HG03439 (cell line): ENCODE results near the gene ERCC3.
"Not testable (repeated sequence)": the region's sequence is repeated elsewhere in the genome, so short reads cannot be mapped to it uniquely, and the experiment has no call there.

Experiments used
- ATAC-seq: cut with Tn5 transposase; IDR thresholded peaks from one replicate; pipeline ENCODE4 v1.9.1; 2021; ENCODE audit warnings: mild to moderate bottlenecking, moderate library complexity; ENCODE audit not compliant: unreplicated experiment

Gene ERCC3

DNA sequence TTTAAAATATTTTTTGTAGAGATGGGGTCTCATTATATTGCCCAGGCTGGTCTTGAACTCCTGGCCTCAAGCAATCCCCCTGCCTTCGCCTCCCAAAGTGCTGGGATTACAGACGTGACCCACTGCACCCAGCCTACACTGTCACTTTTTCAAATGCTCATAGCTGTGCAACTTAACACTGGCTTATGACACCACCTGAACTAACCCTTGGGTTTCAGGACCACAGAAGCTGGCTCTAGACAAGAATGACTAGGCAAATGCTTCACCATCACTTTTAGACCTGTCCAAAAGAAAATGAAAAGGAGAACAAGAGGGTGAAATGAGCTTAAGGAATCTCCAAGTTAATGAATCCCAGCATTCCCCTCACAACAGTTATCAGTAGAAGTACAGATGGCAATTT is 13.3 kb downstream of the ERCC3 start:
- ATAC-seq, result no peak

DNA sequence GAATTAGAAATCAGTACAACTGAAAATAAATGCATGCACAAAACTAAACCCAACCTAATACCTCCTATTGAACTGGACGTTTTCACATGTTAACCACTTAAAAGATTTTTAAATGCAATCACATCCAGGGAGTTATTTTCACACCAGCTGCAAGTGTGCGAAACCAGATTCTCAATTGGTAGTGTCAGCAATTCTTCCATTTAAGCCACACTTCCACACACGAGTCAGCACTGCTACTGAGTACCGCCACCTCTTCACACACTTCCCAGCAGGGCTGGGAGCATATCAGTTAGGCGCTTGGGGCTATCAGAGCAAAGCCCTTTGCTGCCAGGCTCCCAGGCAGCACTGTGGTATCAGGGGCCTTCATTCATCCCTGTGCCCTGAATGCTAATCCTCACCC is 14.2 kb downstream of the ERCC3 start:
- ATAC-seq, result no peak

DNA sequence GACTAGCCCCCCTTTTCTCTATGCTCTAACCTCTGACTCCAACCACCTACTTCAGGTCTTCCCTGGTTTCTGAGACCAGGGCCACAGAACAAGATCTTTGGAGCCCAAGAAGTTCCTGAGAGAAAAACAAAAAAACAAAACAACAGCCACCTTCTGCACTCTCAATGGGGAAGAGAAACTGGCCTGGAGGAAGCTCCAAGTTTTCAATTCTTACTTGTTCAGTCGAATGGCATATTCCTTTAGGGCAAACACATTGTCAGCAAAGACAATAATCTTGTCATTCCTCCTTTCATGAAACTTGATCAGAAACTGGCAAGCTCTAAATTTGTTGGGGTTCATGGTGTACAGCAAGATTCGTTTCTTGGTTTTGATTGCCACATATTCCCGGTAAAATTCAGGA is 15.0 kb downstream of the ERCC3 start:
- ATAC-seq, result no peak

DNA sequence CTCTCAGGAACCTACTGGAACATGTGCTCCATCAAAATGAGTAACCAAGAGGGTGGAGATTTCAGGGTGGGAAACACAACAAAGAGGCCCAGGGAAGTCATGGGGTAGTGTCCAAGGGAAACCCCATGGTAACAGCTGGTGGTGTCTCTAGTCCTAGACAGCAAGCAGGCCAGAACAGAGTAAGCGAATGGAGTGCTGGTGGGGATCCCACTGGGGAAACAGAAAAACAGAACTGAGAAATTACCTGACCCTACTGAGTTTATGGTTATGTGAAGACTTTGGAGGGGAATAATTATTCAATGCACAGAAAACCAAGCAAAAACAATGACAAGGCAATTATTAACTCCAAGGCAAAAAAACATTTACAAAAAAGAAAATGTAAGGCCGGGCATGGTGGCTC is 16.9 kb downstream of the ERCC3 start:
- ATAC-seq, result no peak

DNA sequence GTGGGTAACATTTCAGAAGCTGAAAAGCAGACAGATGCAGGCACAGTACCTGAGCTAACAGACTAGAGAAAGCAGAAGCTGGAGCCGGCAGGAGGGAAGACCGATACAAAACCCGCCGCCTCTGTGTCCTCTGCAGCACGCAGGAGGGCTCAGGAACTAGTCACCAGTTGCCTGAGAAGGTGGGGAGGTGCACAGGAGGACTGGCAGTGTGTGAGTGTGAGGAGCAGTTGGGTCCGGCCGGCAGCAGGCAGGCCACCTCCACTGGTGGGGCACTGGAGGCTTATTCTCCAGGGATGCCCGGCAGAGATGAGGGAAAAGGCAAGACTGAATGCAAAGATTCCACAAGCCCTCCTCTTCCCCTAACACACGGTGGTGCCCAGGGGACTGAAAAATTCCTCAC is 18.2 kb downstream of the ERCC3 start:
- ATAC-seq, result no peak

DNA sequence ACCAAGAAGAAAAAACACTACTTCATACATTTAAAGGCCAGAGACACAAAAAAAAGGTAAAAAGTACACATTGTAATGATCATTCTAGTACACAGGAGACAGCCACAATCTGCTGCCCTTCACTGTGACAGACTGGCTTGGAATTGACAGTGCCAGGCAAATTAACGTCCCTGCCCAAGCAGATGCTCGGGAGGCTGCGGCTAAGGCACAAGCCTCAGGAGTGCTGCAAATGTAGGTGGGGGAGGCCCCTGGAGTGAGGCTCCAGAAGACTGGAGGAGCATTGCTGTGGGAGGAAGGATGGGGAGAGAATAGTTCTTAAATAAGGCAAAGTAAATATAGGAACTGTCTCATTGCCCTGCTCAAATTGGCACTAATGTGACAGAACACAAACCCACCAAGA is 18.6 kb downstream of the ERCC3 start:
- no peak for ATAC-seq

DNA sequence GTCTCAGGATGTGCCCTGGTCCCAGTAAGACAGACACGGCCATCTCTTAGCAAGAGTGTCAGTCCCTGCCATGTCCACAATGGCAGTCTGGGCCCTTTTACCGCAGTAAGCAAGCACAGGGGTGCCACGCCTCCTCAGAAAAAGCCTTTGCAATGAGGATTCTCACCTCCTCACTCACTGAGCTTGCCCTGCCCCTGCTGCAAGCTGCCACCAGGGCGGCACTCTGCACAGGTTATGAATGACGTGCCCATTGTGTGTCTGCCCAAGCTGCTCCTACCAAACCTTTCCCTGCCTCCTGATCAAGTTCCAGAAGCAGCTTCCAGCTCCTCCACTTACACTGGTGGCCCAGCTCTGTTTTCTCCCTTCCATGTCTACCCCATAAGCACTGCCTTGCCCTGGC is 23.3 kb downstream of the ERCC3 start:
- no peak for ATAC-seq

DNA sequence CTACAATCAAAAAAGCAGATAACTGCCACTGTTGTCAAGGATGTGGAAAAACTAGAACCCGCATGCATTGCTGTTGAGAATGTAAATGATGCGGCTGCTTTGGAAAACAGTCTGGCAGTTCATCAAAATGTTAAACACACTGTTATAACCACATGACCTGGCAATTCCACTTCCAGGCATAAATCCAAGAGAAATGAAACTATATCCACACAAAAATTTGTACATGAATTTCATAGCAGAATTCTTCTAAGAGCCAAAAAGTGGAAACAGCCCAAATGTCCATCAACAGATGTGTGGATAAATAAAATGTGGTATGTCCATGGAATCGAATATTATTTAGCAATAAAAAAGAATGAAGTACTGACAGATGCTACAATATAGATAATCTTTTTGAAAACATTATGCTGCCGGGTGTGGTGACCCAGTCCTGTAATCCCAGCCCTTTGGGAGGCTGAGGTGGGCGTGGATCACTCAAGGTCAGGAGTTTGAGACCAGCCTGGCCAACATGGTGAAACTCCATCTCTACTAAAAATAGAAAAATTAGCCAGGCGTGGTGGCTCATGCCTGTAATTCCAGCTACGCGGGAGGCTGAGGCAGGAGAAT is 32.0 kb downstream of the ERCC3 start:
- no peak for ATAC-seq

DNA sequence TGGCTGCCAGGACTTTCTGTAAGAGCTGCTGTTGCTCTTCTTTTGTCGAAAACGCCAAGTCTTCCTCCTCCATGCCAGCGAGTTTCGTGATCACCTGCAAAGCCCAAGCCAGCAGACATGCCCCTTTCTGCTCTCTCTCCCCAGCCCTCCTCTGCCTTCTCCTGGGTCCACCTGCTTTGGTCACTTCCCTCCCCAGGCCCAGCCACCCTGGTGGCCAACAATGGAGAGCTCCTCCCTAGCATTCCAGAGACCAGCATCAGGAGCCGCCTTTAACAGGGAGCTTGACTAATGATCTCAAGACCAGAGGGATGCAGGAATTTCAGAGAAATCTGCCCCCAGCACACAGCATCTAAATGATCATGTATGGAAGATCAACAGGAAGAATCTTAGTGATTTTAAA is 34.6 kb downstream of the ERCC3 start:
- no peak for ATAC-seq

DNA sequence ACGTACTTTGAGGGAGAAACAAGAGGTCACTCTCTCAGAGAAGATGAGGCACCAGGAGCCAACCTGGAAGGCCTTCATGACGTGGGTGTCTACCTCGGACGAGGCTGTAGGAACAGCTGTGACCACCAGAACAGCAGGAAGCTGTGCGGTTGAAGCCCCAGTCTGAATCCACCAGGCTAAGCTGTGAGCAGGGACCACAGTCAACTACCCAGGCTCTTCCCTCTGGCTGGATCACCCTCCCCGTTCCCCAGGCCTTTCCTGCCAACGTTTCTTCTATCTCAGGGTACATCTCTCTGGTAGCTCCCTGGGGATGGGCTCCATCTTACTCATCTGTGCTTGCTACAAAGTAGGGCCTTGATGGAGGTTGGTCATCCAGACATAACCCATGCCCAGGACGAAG is 37.1 kb downstream of the ERCC3 start:
- ATAC-seq, result no peak

DNA sequence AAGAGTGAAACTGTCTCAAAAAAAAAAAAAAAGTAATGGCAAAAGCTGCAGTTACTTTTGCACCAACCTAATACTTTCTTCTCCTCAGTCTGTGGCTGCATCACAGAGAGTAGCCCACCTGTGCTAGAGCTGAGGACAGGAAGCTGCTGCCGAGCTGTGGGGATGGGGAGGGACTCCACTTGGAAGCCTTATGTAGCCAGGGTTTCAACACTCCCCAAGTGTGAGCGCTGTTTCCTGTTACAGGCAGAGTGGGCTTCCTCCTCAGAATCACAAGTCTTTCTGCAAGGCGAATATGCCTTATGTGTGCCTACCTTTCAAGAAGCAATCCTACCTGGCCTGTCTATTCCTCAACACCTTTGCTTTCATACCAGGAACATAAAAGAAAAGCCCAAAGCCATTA is 37.6 kb downstream of the ERCC3 start:
- no peak for ATAC-seq

DNA sequence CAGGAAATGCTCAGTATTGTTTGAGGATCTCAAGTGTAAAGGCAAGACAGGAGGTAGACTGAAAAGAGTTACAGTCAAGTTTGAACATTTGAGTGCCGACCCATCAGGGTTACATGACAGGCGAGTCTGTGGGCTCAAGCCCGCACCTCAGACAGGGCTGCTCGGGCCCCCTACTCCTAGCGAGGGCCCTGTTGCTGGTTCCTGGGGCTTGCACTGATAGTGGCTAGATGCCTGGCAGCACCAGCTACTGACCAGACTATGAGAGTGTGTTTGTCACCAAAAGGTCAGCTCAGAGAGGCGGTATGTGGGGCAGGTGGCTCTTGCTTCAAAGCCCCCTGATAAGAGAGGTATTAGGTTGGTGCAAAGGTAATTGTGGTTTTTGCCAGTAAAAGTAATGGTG is 38.2 kb downstream of the ERCC3 start:
- ATAC-seq, result no peak

DNA sequence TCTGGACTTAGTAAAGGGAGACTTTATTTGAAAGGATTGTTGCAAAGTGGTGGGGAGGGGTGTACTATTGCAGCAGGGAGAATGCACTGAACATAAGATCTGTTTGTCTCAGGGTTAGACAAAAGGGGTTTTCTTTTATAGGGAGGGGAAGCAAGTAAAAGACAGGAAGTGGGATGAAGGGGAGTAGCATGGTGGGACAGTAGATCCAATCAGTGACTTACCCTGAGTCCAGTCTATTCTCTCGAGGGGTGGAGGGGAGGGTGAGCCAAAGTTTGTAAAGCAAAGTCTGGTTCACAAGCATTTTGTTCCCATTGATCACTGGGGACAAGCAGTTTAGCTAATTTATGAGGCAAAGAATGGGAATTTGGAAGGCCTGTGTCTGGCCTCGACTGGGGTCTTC is 38.8 kb downstream of the ERCC3 start:
- ATAC-seq, result no peak

DNA sequence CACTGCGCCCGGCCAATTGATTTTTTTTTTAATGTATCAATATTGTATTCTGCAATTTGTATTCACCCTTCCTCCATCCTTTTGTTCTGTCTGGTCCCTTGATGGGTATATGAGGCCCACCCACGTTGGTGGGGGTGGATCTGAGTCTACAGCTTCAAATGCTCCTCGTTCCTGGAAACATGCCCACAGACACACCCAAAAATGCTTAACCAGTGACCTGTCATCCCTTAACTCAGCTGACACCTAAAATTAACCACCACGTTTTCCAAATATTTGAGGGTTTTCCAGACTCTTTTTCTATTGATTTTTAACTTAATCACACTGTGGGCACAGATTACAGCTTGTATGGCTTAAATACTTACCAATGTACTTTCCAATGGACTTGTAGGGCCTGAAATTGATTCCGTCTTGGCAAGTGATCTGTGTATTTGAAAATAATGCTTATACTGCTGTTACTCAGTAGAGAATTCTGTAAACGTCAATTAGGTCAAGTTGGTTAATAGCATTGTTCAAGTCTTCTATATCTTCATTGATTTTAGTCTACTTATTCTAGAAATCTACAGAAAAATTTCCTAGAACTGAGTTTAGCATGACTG is 39.5 kb downstream of the ERCC3 start:
- no peak for ATAC-seq

DNA sequence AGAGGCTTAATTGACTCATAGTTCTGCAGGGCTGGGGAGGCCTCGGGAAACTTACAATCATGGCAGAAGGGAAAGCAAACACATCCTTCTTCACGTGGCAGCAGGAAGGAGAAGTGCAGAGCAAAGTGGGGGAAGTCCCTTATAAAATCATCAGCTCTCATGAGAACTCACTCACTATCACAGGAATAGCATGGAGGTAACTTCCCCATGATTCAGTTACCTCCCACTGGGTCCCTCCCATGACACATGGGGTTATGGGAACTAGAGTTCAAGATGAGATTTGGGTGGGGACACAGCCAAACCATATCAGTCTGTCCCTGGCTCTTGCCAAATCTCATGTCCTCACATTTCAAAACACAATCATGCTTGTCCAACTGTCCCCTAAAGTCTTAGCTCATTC is 52.8 kb downstream of the ERCC3 start:
- not testable (repeated sequence) for ATAC-seq

DNA sequence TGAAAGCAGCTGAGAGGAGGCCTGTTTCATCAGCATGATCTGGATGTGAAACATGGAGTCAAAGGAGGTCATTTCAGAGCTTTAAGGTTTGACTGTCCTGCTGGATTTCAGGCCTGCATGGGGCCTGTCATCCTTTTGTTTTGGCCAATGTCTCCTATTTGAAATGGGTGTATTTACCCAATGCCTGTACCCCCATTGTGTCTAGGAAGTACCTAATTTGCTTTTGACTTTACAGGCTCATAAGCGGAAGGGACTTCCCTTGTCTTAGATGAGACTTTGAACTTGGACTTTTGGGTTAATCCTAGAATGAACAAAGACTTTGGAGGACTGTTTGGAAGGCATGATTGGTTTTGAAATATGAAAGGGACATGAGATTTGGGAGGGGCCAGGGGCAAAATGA is 54.5 kb downstream of the ERCC3 start:
- ATAC-seq, result no peak

DNA sequence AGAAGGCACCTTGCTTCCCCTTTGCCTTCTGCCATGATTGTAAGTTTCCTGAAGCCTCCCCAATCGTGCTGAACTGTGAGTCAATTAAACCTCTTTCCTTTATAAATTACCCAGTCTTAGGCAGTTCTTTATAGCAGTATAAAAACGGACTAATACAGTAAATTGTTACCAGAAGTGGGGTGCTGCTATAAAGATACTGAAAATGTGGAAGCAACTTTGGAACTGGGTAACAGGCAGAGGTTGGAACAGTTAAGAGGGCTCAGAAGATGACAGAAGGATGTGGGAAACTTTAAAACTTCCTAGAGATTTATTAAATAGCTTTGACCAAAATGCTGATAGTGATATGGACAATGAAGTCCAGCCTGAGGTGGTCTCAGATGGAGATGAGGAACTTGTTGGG is 56.2 kb downstream of the ERCC3 start:
- ATAC-seq, result not testable (repeated sequence)

DNA sequence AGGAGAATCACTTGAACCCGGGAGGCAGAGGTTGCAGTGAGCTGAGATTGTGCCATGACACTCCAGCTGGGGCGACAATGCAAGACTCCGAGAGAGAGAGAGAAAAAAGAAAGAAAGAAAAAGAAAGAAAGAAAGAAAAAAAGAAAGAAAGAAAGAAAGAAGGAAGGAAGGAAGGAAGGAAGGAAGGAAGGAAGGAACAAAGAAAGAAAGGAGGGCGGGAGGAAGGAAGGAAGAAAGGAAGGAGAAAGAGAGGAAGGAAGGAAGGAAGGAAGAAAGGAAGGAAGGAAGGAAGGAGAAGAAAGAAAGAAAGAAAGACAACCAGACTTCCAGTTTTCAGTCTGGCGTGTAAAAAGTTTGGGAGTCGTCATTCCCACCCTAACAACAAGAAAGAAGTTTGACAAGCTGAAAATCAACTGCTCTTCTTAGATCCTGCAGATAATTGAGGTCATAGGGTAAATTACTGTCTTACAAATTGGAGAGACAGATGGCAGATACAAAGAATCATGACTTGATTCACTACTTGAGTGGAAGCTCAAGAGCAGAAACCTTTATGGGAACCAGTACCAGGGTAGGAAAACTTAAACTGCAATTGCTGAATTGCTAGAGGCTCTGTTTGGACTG is 58.8 kb downstream of the ERCC3 start:
- ATAC-seq, result no peak

DNA sequence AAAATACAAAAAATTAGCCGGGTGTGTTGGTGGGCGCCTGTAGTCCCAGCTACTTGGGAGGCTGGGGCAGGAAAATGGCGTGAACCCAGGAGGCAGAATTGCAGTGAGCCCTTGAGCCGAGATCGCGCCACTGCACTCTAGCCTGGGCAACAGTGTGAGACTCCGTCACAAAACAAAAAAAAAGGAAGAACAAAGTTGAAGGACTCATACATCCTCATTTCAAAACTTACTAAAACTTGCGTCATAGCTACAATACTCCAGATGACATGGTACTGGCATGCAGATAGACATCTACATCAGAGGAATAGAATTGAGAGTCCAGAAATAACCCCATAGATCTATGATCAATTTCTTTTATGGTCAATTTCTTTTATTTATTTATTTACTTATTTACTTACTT is 60.2 kb downstream of the ERCC3 start:
- ATAC-seq, result no peak

DNA sequence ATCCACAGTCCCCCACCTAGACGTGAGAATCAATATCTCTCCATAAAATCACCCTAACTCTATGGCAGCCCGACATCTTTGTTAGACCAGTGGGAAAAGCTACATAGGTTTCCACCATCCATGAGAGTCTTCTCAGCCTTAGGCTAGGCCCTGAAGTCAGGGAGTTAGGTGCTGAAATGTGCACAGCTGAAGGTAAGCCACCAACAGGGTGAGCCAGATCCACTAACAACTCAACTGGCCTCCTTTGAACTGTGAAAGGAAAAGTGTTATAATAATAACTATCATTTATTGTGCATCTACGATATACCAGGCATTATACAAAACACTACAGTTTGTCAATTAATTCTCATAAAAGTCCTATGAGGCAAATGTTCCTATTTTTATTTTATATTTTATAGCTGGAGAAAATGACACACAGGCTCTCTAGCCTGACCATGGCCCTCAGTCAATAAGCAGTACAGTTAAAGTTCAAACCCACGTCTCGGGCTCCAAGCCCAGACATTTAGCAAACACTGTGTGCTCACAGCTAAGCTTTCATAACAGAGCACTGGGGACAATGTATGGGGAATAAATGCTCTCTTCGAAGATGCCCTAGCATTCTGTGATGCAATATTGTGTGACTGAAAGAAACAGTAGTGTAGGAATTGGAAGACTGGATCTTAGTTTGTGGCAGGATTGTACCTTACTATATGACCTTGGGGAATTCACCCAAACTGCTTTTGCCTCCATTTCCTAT is 62.6 kb downstream of the ERCC3 start:
- no peak for ATAC-seq

DNA sequence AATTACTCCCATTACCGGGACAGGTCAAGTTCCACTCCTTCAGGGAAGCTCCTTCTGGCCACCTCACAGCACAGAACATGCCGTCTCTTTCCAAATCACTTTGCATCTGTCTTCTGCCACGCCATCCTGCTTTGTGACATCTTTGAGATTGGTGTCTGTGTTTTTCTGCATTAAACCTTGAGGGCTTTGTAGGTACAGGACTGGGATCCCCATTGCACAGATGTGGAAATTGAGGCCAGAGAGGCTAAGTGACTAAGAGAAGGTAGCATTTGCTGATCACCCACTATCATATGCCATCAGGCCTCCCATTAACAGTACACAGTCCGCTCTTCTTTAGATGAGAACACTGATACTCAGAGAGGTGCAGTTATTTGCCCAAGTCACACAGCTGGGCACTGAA is 64.4 kb downstream of the ERCC3 start:
- ATAC-seq, result no peak

DNA sequence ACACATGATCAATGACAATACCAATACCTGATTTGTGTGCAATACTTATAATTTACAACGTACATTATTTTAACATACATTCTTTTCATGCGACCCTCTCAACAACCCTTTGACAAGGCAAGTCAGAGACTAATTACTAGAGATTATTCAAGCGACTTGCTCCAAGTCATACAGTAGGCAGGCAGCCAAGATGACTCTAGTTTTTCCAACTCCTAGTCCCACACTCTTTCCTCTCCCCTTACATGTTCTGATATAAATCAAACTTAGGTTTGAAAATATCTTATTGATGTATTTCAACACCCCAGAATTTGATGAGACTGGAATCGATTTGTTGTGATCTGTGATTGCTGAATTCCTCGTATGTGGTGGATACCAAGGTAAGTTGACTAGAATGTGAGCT is 65.8 kb downstream of the ERCC3 start:
- ATAC-seq, result no peak
